Stimulated activated CD4-positive, alpha-beta T cell treated with anti-CD3 and anti-CD28 coated beads, Interleukin-4, amount 100 ng/mL, for 48 hours (primary cell): ENCODE results near the gene EXOSC3.
"Not testable (repeated sequence)": the region's sequence is repeated elsewhere in the genome, so short reads cannot be mapped to it uniquely, and the experiment has no call there.

ENCODE experiments used
- DNase-seq, 2 donors: peaks; one replicate each; pipeline ENCODE4 v3.0.0-alpha.2; 2020; ENCODE audit warnings: low read depth in 2 of 2

EXOSC3 gene

DNA sequence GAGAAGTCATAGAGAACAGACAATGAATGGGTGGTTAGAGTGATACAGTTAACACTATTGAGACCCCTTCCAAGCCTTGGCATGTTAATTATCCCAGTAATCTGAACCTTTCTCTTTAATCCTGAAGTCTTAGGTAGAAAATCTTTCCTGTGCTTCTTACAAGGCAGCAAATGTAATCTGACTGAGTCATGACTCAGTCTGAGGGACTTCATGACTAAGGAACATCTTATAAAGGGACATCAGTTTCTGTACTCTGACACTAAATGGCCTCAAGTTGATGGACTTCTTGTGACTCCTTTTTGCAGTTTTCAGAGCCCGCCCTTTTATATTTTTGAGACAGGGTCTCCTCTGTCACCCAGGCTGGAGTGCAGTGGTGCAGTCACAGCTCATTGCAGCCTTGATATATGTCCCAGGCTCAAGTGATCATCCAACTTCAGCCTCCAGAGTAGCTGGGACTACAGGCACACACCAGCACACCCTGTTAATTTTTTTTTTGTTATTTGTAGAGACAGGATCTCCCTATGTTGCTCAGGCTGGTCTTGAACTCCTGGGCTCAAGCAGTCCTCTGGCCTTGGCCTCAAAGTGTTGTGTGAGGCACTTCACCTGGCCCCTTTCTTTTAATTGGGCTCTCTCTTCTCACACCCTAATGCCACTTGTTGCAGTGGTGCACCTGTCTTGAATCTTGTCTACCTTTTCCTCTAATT is 9.5 kb downstream of the EXOSC3 start:
- DNase-seq: no peak

DNA sequence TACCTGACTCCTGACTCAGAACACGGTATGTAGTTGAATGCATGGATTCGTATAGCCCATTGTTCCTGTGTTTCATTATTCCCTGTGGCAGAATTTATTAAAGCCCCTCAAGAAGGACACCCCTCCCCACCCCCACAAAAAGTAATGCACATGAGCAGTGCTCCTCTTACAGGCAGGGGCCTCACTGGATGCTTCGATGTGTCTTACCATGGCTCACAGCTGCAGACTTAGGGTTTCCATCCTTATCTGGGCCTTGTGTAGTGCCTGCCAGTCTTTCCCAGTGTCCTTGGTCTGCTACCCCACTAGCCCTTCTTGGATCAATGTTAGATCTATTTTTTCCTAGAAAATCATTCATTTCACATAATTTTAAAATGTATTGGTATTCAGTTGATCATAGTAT is 14.9 kb downstream of the EXOSC3 start:
- no peak for DNase-seq

DNA sequence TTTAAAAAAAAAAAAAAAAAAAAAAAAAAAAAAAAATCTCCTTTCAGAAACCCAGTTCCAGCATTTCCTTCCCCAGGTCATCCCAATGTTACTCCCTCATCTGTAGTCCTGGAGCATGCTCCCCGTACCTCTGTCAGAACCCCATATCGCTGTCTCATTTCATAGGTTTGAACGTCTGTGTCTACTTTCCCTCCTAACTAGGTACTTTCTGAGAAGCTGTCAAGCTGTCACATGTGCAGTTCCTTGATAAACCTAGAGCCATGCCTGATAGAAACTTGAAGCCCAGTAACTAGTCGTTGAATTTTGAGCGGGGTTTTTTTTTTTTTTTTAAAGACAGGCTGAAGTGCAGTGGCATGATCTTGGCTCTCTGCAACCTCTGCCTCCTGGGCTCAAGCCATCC is 15.6 kb downstream of the EXOSC3 start:
- no peak for DNase-seq

DNA sequence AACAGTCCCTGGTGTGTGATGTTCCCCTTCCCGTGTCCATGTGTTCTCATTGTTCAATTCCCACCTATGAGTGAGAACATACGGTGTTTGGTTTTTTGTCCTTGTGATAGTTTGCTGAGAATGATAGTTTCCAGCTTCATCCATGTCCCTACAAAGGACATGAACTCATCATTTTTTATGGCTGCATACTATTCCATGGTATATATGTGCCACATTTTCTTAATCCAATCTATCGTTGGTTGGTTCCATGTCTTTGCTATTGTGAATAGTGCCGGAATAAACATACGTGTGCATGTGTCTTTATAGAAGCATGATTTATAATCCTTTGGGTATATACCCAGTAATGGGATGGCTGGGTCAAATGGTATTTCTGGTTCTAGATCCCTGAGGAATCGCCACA is 19.6 kb downstream of the EXOSC3 start:
- DNase-seq: not testable (repeated sequence)

DNA sequence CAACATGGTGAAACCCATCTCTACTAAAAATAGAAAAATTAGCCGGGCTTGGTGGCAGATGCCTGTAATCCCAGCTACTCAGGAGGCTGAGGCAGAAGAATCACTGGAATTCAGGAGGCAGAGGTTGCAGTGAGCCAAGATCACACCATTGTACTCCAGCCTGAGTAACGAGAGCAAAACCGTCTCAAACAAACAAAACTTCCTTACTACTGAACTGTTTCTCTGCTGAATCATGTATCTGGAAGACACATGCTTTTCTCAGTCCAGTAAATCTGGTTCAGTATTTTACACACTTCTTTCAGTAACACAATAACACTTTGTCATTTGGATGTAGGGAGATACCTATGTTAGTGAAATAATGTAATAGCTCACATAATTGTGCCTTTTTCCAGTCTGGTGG is 23.4 kb downstream of the EXOSC3 start:
- DNase-seq: no peak

DNA sequence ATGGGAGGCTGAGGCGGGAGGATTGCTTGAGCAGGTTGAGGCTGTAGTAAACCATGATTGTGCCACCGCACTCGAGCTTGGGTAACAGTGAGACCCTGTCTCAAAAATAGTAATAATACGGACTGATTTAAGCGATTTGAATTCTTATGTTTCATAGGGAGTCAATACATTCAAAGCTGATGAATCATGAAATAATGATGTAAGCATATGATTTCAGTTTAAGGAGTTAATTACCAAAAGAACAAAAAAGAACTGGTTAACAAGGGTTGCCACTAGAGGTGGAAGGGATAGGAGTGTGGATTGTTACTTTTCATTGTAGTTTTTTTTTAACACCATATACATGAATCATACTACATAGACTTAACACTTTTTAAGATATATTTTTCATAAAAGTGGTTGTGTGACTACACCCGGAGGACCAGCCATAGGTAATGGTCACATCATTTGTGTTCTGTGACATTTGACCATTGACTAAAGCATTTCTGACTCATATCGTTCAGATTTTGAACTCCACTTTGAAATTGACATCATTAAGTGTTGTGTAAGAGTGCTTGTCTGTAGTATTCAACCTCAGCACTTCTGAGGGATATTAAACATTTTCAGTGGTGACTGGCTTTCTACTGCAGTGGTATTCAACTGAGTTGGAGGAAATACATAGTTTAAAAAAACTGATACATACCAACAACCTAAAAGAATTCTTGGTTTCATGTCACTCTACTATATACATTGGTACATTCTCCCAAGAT is 24.3 kb downstream of the EXOSC3 start:
- DNase-seq: no peak

DNA sequence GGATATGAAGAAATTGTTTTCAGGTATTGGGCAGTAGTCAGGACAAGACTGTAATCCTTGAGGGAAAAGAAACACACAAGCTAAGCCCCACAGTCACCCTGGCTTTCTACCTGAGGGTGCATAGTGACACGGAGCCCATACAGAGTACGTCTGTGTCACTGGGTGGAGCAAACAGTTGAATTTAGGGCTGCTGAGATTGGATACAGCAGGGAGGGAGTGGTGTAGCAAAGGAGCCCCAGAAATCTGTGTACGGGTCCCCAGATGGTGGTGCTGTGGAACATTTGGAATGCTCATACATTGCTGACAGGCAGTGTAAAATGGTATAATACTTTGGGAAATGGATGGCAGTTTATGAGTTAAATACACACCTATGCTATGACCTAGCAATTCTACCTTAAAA is 26.1 kb downstream of the EXOSC3 start:
- no peak for DNase-seq

DNA sequence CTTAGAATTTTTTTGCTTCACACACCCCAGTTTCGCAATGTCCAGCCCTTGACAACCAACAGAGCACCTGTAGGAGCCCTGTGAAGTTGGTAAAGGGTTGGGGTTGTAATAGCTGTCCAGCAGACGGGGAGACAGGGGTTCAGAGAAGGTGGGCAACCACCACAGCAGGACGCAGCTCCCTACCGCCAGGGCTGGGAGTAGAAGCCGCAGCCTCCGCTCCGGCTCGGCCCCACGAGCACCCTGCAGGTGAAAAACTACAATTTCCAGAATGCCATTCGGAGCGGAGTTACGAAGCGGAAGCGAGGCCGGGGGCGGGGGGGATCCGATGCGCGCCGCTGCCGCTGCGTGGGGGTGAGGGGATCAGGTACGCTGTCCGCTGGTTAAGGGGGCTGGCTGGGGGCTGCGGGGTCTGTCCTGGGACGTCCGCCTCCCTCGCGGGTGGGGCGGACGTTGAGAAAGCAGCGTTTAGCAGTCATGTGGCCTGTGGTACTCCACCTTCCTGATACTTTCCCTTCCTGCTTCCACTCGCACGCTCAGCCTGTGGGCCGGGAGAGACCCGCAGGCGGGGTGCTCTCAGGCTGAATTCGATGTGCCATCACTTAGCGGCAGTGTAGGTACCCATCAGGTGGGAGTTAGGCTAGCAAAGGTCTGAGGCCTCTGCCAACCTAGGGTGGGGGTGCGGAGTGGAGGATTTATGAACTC is 31.2 kb downstream of the EXOSC3 start, which contains the start of gene TRMT10B:
Gene TRMT10B, plus strand, starts transcription at position 317 of the 702 bp plus-strand sequence. CDS start 8,127 bp downstream, outside the sequence.
- peak; percentile 68 to 72 for DNase-seq

DNA sequence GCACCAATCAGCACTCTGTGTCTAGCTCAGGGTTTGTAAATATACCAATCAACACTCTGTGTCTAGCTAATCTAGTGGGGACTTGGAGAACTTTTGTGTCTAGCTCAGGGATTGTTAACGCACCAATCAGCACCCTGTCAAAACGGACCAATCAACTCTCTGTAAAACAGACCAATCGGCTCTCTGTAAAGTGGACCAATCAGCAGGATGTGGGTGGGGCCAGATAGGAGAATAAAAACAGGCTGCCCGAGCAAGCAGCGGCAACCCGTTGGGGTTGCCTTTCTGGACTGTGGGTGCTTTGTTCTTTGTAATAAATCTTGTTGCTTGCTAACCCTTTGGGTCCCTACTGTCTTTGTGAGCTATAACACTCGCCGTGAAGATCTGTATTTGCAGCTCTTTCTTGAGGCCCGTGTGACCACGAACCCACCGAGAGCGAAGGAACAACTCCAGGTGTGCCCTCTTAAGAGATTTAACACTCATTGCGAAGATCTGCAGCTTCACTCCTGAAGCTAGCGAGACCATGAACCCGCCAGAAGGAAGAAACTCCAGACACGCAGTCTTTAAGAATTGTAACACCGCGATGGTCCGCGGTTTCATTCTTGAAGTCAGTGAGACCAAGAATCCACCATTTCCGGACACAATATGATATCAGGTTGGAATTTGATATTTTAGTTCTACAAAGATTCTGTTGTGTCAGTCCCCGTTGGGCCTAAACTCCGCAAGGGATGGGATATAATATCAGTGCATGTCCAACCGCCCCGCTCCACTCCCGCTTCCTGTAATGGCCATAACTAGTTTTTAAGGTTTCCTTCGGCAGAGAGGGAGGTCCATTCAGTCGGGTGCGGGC is 32.0 kb downstream of the EXOSC3 start:
- peak in 1 of 2 donors; percentile 7 for DNase-seq

DNA sequence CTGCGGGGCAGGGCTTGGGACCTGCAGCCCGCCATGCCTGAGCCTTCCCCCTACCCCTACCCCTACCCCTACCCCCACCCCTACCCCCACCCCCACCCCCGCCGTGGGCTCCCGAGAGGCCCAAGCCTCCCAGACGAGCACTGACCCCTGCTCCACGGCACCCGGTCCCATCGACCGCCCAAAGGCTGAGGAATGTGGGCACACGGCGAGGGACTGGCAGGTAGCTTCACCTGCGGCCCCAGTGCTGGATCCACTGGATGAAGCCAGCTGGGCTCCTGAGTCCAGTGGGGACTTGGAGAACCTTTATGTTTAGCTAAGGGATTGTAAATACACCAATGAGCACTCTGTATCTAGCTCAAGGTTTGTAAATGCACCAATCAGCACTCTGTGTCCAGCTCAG is 32.8 kb downstream of the EXOSC3 start:
- not testable (repeated sequence) for DNase-seq

DNA sequence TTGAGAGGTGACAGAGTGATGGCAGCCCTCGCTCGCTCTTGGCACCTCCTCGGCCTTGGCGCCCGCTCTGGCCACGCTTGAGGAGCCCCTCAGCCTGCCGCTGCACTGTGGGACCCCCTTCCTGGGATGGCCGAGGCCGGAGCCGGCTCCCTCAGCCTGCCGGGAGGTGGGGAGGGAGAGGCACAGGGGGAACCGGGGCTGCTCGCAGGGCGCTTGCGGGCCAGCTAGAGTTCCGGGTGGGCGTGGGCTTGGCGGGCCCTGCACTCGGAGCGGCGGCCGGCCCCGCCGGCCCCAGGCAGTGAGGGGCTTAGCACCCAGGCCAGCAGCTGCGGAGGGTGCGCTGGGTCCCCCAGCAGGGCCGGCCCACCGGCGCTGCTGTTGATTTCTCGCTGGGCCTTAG is 33.2 kb downstream of the EXOSC3 start:
- not testable (repeated sequence) for DNase-seq

DNA sequence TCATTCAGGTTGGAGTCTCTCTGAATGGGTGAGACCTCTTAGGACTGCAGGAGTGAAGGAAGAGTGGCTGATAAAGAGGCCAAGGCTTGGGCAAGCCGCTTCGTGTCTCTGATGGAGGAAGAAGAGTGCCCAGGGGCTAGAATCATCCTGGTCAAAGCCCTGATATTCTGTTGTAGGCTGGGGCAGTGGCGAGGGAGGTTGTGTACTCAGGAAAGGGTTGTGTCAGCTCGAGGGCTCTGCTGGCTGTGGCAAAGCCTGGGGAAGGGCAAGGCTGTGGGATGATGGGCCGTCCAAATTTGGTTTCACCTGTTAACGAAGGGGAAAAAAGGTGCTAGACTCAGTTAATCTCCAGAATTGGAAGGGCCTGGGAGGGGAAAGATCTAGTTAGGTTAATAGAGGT is 33.7 kb downstream of the EXOSC3 start:
- DNase-seq: no peak

DNA sequence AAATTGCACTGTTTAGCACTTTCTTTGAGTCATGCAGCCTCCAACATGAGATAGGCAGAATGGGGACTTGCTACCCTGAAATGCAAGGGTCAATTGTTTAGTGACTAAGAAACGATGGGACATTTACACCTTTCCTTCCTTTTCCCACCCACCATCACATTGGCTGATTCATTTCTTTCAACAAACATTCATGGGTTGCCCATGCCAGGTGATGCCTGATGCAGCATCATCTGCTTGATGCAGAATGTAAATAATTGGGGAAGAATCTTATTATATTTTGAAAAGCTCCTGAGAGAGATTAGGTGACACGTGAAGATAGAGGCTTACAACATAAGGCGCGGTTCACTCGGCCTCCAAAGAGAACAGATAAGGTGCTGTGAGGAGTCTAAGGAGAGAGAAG is 35.7 kb downstream of the EXOSC3 start:
- DNase-seq: no peak

DNA sequence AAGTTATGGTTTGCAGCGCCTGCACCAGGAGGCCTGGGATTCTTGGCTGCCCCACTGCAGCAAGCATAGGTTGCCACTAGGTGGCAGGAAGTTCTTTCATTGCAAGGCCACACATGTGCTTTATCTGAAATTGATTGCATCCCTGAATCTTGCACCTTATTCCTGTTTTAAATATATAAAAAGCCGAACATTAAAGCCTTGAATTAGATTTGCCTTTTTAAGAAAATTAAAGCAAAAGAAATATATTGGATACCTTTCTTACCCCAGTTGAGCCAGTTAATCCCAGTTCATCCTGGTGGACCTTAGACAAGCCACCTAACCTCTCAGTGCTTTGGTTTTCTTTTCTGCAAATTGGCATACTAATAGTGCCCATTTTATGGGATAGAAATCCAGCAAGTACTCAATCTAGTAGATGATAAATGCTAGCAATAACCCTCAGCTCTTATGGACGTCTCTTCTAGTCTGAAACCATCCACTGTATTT is 37.6 kb downstream of the EXOSC3 start:
- DNase-seq: peak; percentile 45 to 50

DNA sequence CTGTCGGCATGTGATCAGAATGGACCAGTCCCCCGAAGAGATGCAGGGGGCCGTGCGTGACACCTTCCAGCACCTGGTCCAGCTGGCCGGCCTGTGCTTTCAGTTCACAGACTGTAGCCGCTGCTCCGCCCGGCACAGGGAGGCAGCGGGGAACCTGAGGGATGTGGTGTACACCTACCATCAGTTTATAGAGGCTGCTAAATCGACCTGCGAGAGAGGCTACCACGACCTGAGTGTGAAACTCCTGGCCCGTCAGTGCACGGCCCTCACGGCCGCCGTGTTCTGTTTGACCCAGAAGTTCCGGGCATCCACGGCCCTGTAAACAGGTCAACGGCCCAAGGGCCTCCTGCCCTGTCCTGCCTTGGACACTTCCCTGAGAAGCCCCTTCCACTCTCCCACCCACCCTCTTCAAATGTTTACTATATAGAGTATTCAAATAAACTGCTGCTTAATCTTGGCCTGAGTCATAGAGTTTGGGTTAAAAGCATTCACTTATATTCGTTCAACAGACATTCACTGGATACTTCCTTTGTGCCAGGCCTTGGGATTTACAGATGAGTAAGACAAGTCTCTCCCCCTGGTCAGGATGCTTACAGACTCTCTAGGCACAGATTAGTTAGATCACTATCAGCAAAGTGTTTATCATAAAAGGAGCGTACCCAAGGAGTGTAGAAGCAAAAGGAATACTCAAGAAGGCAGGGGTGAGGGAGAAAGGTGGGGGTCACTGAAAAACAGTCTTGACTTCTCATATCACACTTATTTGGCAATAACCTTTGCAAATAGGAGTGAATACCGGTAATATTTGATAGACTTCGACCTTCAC is 38.2 kb downstream of the EXOSC3 start:
- no peak for DNase-seq

DNA sequence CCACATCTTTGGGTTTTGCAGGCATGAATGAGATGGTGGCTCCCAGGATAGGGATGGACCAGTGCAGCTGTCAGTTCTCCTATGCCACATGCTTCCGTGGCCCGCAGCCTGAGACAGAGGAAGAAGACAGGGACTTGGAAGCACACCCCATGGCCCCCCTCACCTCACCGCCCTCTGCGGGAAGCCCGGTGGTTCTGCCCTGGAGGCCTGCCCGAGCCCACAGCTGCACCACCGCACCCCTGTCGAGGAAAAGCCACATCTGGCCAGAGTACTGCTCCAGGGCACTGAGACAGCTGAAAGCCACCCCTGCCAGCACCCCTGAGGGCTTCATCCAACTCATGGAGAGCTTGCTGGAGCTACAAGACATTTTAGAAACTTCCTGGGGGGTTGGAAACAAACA is 38.9 kb downstream of the EXOSC3 start:
- no peak for DNase-seq

DNA sequence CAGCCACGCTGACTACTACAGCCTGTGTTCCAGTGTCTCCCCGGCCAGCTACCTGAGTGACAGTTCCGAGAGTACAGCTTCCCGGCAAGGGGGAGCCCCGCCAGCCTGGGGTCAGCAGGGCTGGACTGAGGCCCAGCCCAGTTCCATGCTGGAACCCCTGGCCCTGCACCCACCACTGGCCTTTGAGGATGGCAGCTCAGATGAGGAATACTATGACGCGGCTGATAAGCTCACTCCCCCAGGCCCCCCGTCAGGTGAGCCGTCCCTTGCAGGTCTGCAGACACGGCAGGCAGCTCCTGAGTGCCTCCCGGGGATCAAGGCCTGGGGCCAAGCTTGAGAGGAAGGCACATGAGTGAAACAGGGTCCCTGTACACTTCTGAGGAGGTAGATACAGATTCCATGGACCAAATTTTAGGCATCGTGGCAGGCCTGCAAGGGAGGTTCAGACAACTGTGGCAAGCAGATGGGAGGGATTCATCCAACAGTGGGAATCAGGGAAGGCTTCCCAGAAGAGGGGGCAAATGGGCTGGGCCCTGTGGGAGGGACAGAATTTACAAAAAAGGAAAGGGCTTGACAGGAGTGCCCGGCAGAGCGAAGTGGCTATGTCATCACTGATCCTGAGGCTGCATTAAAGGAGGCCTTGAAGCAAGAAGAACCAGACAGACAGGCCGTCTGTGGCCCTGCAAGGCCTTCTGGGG is 44.1 kb downstream of the EXOSC3 start:
- no peak for DNase-seq

DNA sequence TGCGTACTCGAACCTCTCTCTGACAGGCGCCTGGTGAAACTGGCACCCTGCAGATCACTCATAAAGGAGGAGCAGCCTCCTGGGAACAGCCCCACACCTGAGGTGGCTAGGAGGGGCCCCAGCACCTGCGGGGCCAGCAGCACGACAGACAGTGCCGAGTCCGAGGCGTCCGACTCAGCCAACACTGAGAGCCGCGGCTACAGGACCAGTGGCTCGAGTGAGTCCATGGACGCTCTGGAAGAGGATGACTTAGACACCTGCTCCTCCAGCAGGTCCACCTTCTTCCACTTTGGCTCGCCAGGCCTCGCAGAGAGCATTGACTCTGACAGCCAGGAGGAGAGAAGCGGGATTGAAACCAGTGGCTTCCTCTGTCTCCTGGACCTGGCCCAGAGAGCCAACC is 44.7 kb downstream of the EXOSC3 start:
- DNase-seq: no peak

DNA sequence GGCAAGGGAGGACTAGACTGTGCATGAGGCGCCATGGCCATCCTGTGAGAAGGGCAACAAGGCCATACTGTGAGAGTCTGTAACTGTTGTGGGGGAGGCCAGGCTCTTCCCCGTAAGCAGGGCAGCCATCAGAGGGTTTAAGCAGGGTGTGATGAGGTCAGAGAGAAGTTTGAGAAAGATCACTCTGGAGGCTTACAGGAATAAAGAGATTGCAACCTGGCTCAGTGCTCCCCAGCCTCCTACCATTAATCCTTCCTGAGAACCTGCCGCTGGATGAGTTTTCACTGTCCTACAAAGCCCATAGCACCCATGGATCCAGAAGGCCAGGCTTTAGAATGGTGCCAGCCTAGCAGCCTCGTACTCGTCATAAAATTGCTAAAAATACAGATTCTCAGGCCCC is 45.6 kb downstream of the EXOSC3 start:
- no peak for DNase-seq

DNA sequence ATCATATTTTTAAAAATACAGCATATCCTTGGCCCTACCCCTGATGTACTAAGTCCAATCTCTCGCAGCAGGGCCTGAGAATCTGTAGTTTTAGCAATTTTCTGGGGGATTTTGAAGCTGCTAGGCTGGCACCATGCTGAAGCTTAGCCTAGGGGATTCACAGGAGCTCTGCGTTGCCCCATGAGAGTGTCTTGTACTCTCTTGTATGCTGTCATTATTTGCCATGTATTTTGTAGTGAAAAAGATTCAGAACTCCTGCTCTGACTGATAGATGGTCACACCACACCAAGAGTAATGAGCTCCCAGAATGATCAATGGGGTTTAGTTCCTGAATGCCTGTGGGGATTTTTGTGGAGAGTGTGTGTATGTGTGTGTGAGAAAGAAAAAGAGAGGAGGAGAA is 51.9 kb downstream of the EXOSC3 start:
- DNase-seq: no peak
